HepG2 (cell line): ENCODE results near the gene MTHFD1.

Experiments
- CEBPZ ChIP-seq: IDR thresholded peaks from 2 replicates; pipeline ENCODE4 v1.6.1; 2012; ENCODE audit warnings: low read length, improper control_type of control experiment
- HOXA7 ChIP-seq: sonication (generic); formaldehyde crosslinking; IDR thresholded peaks from 2 replicates; pipeline ENCODE4 v1.8.1; 2022; ENCODE audit warnings: mild to moderate bottlenecking, missing genetic modification reagents, moderate library complexity
- MAFK ChIP-seq, 2 experiments: IDR thresholded peaks in 1 of 2; conservative IDR thresholded peaks in 1 of 2; 2 replicates each; pipeline ENCODE4 v1.6.1; 2011; ENCODE audit warnings: improper control_type of control experiment in 2 of 2, low read length in 2 of 2
- MTA1 ChIP-seq: sonication (generic); formaldehyde crosslinking; IDR thresholded peaks from 2 replicates; pipeline ENCODE4 v1.4.0; 2020; ENCODE audit warnings: missing genetic modification reagents, mild to moderate bottlenecking, borderline replicate concordance
- RFX5 ChIP-seq: IDR thresholded peaks from 2 replicates; pipeline ENCODE4 v1.6.1; 2011; ENCODE audit warnings: low read depth, low read length, improper control_type of control experiment
- SRF ChIP-seq: IDR thresholded peaks from 2 replicates; pipeline ENCODE4 v1.6.1; 2011; ENCODE audit warnings: mild to moderate bottlenecking, low read depth, low read length, moderate library complexity
- TRAFD1 ChIP-seq: sonication (generic); formaldehyde crosslinking; IDR thresholded peaks from 2 replicates; pipeline ENCODE4 v1.5.1; 2020; ENCODE audit warnings: missing genetic modification reagents, mild to moderate bottlenecking, borderline replicate concordance
- ZNF138 ChIP-seq: sonication (generic); formaldehyde crosslinking; IDR thresholded peaks from 2 replicates; pipeline ENCODE4 v1.5.0; 2020; ENCODE audit warnings: mild to moderate bottlenecking, low read depth, missing genetic modification reagents
- ZNF20 ChIP-seq: sonication (generic); formaldehyde crosslinking; IDR thresholded peaks from 2 replicates; pipeline ENCODE4 v1.4.0; 2020; ENCODE audit warnings: mild to moderate bottlenecking, moderate library complexity, missing genetic modification reagents
- ZNF274 ChIP-seq: sonication (generic); formaldehyde crosslinking; IDR thresholded peaks from 2 replicates; pipeline ENCODE4 v1.5.1; 2020; ENCODE audit warnings: mild to moderate bottlenecking, missing genetic modification reagents
- ZNF572 ChIP-seq: sonication (generic); formaldehyde crosslinking; IDR thresholded peaks from 2 replicates; pipeline ENCODE4 v1.5.1; 2020; ENCODE audit warnings: mild to moderate bottlenecking, missing genetic modification reagents
- ZNF629 ChIP-seq: sonication (generic); formaldehyde crosslinking; conservative IDR thresholded peaks from 2 replicates; pipeline ENCODE4 v1.5.0; 2020; ENCODE audit warnings: missing genetic modification reagents

GRCh38 chr14:64387232-64387781, 846 bp upstream of the MTHFD1 start:
- TF ChIP-seq MAFK (conservative IDR thresholded peaks at IDR 0.05 in 1 of 2, IDR thresholded peaks at IDR 0.05 in 1 of 2; ENCODE audit: low read length in 2 of 2) (no peak), CEBPZ (no peak), ZNF629 (CRISPR knock-in tag) (no peak), TRAFD1 (CRISPR knock-in tag) (no peak), ZNF572 (CRISPR knock-in tag) (no peak), RFX5 (no peak), SRF (no peak), ZNF274 (CRISPR knock-in tag) (no peak), ZNF138 (no peak), HOXA7 (no peak), MTA1 (CRISPR knock-in tag) (no peak), ZNF20 (CRISPR knock-in tag) (no peak)
